Muscle of back (tissue), 13 donors: Measurements from ENCODE around the gene OVOL1. TPM values are rescaled to one million over a fixed set of nuclear protein-coding genes. Genes with fewer than 3 reads are reported as not detected.
A peak's percentile ranks its signal among the peaks of the same experiment; 100 is the strongest.
"Not testable (repeated sequence)": the region's sequence is repeated elsewhere in the genome, so short reads cannot be mapped to it uniquely, and the experiment has no call there.

ENCODE experiments used
- DNase-seq, 3 donors: peaks; one replicate each; pipeline versions ENCODE4 v3.0.0 to v3.0.0-alpha.2; 2013
- long read RNA-seq, 9 donors: transcript quantifications; one replicate each; lab custom pipeline, GENCODE V29; 2026
- polyA plus RNA-seq, 10 donors: library from polyadenylated mRNA; unstranded; fragments of 120-200 nt; gene quantifications; one replicate each; pipeline ENCODE4 v1.2.1, GENCODE V29; 2013; ENCODE audit not compliant: insufficient read length in 10 of 10

OVOL1 gene
- 1 to 10 TPM in 1 of 10 donors, under 1 TPM in 1, not detected in 8; 0.31 to 1.2 TPM for polyA plus RNA-seq
- long read RNA-seq, donor 1, result 0 reads
- long read RNA-seq, donor 2, result 0 reads
- long read RNA-seq, donor 3, result 0 reads
- long read RNA-seq, donor 4, result 0 reads
- long read RNA-seq, donor 5, partial matches to known transcripts, result 0 of 1 reads
- long read RNA-seq, donor 5, other reads (novel, unspliced or antisense), result 0 of 1 reads
- long read RNA-seq, donor 6, result 0 reads
- long read RNA-seq, donor 7, result 0 reads
- long read RNA-seq, donor 8, result 0 reads
- long read RNA-seq, donor 9, result 0 reads

- no peak for DNase-seq
Observed at GRCh38 chr11:65786786-65787636, at the start of gene OVOL1. TSS of gene OVOL1 (plus strand) at chr11:65787063. CDS start at chr11:65787374, 311 bp downstream.

GRCh38 chr11:65739022-65739421 lies 47.8 kb upstream of the OVOL1 start:
- no peak for DNase-seq

- no peak for DNase-seq
Observed at GRCh38 chr11:65741185-65741584, 45.7 kb upstream of the OVOL1 start.

- DNase-seq, result no peak
Observed at GRCh38 chr11:65742353-65742752, 44.5 kb upstream of the OVOL1 start.

GRCh38 chr11:65743681-65744025 lies 43.2 kb upstream of the OVOL1 start:
- no peak for DNase-seq

- peak in 2 of 3 donors; percentile 2 to 14 for DNase-seq
Observed at GRCh38 chr11:65744026-65744698, 42.7 kb upstream of the OVOL1 start.

GRCh38 chr11:65744699-65745042 lies 42.2 kb upstream of the OVOL1 start:
- no peak for DNase-seq

GRCh38 chr11:65745049-65745448 lies 41.8 kb upstream of the OVOL1 start:
- DNase-seq, result no peak

- DNase-seq, result not testable (repeated sequence)
Observed at GRCh38 chr11:65762169-65762568, 24.7 kb upstream of the OVOL1 start.

- not testable (repeated sequence) for DNase-seq
Observed at GRCh38 chr11:65762816-65763215, 24.0 kb upstream of the OVOL1 start.

GRCh38 chr11:65764434-65764833 lies 22.4 kb upstream of the OVOL1 start:
- no peak for DNase-seq

- peak in 1 of 3 donors; percentile 24 for DNase-seq
Observed at GRCh38 chr11:65766535-65766934, 20.3 kb upstream of the OVOL1 start.

- no peak for DNase-seq
Observed at GRCh38 chr11:65767406-65767805, 19.5 kb upstream of the OVOL1 start.

- not testable (repeated sequence) for DNase-seq
Observed at GRCh38 chr11:65767806-65768205, 19.1 kb upstream of the OVOL1 start.

- no peak for DNase-seq
Observed at GRCh38 chr11:65770951-65771567, 15.8 kb upstream of the OVOL1 start.

- no peak for DNase-seq
Observed at GRCh38 chr11:65771589-65772112, 15.2 kb upstream of the OVOL1 start.

- no peak for DNase-seq
Observed at GRCh38 chr11:65773784-65774411, 13.0 kb upstream of the OVOL1 start.

- no peak for DNase-seq
Observed at GRCh38 chr11:65774525-65775306, 12.1 kb upstream of the OVOL1 start.

GRCh38 chr11:65776196-65776595 lies 10.7 kb upstream of the OVOL1 start:
- no peak for DNase-seq

GRCh38 chr11:65776710-65777141 lies 10.1 kb upstream of the OVOL1 start:
- DNase-seq, result no peak

- DNase-seq, result no peak
Observed at GRCh38 chr11:65777241-65777640, 9.6 kb upstream of the OVOL1 start.
